ENCODE results near the gene MRPL50.

DNA sequence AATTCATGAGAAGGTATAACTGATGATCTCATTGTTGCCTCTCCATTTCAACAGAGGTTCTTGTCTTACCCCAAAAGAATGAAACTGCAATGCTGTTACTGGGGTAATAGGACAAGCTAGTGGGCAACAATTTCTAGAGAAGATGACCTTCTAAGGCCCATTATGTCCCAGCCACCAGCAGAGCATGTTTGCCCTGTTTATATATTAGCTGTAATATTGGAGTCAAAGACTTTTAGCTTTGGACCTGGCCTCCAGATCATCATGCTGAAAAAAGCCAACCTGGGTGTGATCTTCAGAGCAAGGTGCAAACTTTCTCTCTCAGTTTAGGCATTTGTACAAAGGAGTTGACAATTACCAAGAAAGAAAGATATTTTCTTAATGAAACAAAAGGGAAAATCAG lies 33.8 kb upstream of the MRPL50 start:
- TF ChIP-seq YY1 (IDR thresholded peaks at IDR 0.05; ENCODE audit: low read depth) (no peak), TEAD4 (IDR thresholded peaks at IDR 0.05) (no peak), EP300 (IDR thresholded peaks at IDR 0.05; ENCODE audit: borderline replicate concordance) (no peak), REST (IDR thresholded peaks at IDR 0.05; ENCODE audit: low read depth) (no peak), CEBPB (IDR thresholded peaks at IDR 0.05) (no peak), FOXM1 (IDR thresholded peaks at IDR 0.05; ENCODE audit: borderline replicate concordance, low read depth) (no peak), EGR1 (IDR thresholded peaks at IDR 0.05) (no peak)
- TF ChIP-seq, protein P1, sequence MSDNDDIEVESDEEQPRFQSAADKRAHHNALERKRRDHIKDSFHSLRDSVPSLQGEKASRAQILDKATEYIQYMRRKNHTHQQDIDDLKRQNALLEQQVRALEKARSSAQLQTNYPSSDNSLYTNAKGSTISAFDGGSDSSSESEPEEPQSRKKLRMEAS (IDR thresholded peaks at IDR 0.05) = no peak
